NCI-H1105 treated with DMSO at 0.1 percent for 48 hours (cell line): ENCODE measurements around the gene LCN2.

Experiments used
- DNase-seq: peaks from one replicate; lab custom pipeline; 2025; lab: John Stamatoyannopoulos, UW

The LCN2 gene

DNA sequence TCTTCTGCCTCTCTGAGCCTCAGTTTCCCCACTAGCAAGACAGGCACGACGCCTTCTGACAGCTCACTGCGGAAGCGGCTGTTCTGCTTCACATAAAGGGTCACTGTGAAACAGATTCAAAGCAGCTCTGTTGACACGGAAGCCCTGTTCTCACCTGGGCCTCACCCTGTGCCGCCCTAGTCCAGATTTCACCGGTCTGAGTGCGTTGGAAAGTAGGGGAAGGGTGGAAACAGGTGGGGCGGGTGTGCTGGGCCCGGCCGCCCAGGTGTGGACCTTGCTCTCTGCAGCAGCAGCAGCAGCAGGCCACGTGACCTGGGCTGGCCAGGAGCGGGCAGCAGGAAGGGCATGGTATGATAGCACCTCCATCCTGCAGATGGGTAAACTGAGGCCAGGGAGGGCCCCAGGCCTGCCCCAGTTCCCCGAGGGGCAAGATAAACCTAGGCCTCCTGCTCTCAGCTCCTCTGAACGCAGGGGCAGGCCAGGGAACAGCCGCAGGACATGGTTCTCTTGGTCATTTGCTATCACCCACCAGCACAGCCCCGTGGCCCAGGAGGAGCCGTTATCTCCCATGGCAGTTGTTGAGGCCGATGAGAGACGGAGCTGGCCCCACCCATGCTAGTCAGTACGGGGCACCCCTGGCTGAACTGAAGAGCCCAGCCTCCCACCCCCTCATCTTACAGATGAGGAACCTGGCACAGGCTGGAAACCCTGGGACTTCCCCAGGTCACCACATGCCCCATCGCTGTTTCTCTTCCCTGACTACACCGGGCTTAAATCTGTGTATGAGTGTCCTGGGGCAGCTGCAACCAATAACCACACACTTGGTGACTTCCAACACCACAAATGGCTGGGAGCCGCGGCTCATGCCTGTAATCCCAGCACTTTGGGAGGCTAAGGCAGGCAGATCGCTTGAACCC is 33.8 kb upstream of the LCN2 start:
- DNase-seq = no peak

DNA sequence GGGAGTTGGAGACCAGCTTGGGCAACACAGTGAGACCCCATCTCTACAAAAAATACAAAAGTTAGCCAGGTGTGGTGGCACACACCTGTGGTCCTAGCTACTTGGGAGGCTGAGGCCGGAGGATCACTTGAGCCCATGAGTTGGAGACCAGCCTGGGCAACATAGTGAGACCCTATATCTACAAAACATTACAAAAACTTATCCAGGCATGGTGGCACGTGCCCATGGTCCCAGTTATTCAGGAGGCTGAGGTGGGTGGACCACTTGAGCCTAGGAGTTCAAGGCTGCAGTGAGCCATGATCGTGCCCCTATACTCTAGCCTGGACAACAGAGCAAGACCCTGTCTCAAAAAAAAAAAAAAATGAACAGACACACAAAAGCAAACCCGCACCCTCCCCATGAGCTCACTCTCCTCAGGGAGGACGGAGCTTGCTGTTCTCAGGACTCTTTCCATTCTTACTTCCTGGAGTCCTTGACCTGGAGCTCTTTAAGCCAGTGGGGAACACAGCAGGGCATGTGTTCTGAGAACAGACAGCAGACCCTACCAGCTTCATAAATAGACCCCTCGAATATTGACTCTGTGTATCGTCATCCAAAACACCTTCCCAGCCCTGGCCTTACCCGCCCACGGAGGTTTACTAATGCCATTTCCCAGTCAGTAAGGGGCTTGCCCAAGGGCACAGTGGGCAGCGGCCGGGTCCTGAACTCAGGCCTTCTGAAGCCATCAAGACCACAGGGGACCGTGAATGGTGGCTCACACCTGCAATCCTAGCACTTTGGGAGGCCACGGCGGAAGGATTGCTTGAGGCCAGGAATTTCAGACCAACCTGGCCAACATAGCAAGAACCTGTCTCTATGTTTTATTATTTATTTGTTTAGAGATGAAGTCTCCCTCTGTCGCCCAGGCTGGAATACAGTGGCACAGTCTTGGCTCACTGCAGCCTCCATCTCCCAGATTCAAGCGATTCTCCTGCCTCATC is 32.9 kb upstream of the LCN2 start:
- no peak for DNase-seq

DNA sequence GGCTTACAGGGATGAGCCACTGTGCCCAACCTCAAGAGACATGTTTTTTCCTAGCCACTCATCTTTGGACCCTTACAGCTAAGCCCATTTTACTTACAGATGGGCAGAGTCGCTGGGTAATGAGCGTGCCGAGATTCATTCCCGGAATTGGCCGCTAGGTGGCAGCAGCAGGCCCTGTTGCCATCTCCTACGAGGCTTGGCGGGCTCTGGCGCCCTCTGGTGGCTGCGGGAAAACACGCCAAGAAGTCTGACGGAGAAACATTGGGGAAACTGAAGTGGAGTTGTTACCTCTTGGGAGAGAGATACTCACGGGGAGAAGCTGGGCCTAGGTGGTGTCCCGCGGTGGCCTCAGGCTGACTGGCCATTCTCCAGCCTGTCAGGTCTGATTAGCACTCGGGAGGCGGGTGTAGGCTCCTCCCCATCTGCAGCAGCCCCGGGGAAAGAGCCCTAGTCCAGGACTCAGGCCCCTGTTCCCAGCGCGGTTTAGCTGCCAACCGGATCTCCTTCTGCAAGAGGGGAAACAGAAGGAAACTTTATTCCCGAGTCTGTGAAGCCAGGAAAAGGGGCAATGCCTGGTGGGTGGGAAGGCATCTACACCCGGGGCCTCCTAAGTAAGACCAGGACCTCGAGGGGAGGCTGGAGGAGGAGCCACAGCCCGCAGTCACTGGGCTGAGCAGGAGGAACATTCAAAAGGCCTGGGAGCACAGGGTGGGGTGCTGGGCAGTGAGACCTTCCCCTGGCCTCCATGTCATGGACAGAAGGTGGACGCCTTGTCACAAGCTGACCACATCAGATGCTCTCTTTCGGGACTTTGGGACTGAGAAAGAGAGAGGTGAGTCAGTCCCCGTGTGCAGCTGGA is 31.4 kb upstream of the LCN2 start:
- peak; percentile 73 for DNase-seq

DNA sequence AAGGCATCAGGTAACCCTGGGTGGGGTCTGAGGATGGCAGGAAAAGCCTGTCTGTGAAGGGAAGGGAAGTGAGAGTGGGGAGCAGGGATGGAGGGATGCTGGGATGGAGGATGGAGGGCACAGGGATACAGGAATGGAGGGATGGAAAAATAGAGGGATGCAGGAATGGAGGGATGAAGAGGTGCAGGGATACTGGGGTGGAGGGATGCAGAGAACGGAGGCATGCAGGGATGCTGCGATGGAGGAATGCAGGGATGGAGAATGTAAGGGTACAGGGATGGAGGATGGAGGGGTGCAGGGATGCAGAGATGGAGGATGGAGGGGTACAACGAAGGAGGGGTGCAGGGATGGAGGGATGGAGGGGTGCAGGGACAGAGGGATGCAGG is 30.8 kb upstream of the LCN2 start:
- no peak for DNase-seq

DNA sequence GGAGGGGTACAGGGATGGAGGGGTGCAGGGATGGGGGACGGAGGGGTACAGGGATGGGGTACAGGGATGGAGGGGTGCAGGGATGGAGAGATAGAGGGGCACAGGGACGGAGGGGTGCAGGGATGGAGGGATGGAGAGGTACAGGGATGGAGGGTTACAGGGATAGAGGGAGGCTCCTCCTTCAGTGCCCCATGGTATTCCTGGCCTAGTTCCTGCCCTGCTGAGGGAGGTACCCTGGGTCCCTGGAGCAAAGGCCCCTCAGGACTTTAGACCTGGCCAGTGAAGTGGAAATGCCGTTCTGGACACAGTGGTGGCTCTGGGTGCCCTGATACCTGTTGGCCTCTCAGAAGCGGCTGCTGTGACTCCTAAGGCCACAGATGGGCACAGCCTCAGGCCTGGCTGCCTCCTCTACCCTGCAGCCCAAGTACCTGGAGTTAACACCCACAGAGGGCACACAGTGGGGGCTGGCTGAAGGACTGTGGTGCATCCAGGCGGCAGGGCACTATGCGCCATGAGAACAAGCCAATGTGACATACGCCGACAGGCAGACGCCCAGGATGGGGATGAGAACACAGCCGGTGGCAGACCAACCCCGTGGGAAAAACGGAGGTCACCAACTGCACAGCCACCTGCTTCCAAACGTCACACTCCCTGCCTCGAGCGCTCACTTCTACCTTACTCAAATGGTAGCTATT is 30.1 kb upstream of the LCN2 start:
- no peak for DNase-seq

DNA sequence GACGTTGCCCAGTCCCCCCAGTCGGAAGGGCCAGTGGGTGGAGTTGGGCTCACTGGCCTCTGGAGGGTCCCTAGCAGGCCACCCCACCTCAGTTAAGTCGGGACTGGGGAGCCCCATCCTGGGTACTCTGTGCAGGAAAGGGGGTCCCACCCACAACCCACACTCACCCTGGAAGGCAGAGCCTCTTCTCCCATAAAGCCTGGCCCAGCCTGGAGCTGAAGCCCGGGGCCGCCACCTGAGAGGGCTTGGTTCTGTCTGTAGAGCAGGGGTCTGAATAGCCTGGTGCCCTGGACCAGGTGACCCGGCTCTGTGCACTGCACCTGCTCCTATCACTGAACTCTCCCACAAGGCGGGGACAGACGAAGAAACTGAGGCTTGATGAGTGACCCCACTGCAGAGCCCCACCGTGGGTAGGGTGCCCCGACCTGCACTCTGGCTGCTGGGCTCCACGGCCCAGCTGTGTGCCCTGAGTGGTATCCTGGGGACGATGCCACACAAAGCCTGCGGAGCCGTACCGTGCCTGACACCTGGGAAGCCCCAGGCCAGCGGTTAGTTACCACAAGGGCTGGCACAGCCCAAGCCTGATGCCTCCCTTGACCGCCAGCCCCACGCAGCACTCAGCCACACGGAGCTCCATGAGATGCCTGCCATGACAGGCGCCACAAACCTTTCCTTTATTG is 29.1 kb upstream of the LCN2 start:
- no peak for DNase-seq

DNA sequence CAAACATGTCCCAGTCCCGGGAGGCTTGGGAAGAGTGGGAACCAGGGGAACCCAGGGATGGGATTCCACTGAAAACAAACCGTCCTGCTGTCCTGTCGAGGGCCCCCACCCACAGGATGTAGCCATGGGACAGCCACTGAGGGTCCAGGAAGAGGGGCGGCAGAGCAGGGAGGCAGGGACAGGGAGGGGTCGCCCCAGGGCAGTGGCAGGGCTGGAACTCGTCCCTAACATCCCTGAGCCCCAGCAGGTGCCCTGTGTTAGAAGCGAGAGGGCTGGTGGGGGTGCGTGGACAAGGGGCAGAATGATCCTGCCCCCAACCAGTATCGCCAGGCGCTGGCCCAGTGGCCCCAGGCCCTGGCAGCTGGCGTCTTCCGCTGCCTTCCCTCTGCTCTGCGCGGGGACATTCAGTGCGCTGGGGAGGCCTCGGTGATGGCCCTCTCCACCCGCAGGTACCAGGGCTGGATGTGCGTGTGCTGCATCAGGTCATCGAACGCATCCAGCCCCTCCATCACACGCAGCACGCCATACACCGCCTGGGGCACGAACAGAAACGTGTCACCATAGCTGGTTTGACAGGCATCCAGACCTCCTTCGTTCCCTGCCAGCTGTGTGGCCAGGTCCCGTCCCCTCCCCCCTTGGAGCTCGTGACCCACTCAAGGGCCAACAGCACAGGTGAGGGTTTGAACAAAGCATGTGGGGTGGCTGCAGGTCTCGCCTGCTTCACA is 28.4 kb upstream of the LCN2 start:
- DNase-seq = no peak

DNA sequence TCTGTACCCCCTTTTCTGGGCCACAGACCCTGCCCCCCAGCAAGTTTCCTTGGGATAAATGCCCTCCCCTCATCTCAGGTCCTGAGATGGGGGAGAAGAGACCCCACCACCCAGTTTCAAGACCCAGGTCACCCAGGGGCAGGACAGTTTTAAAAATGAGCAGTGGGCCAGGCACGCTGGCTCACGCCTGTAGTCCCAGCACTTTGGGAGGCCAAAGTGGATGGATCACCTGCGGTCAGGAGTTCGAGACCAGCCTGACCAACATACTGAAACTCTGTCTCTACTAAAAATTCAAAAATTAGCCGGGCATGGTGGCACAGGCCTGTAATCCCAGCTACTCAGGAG is 27.8 kb upstream of the LCN2 start:
- DNase-seq = no peak

DNA sequence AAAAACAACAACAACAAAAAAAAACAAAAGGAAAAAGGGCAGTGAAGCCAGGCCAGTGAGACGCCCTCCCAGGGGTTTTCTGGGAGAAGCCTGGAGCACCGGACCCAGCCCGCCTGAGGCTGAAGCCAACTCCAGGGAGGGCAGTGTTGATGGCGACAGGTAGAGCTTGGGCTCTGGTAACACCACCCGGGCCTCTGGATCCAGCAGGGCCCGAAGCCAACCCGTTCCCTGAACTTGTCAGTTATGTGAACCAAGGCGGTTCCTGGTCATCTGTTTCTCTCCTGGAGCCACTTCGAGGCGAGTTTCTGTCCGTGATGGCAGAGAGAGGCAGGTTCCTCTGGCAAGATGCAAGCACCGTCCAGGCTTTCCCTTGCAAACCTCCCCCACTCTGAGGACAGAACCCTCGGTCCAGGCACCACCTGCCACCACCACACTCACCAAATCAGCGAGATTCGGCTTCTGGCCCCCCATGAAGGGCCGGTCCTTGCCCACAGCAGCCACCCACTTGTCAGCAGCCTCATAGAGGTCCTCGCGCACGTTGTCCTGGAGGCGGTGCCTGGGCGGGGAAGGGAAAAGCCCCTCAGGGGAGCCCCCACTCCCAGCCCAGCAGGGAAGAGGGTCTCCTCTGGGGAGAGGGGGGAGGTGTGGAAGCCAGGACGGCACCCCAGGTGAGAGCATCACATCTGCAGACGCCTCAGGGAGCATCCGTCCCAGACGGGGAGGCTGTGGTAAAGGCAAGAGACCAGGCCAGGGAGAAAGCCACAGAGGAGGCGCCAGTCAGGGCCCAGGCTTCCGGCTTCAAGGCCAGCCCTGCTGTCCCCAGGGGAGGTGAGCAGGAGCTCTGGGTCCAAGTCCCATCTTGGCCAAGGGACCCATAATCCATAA is 27.1 kb upstream of the LCN2 start:
- DNase-seq = no peak

DNA sequence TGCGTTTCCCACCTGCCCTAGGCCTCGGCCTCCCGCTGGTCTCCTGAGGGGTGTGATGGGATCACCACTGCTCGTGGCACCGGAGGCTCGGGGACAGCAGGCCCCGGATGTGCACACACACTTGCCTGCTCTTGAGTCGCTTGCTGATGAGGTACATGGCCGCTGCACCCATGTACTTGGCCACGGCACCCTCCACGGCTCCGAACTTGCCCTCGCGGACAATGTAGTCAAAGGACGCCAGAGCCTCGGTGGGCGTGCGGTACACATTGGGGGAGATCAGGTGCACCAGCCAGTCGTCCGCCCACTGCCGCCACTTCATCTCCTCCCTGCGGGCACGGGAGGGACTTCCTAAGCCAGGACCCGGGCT is 26.5 kb upstream of the LCN2 start:
- DNase-seq = no peak

DNA sequence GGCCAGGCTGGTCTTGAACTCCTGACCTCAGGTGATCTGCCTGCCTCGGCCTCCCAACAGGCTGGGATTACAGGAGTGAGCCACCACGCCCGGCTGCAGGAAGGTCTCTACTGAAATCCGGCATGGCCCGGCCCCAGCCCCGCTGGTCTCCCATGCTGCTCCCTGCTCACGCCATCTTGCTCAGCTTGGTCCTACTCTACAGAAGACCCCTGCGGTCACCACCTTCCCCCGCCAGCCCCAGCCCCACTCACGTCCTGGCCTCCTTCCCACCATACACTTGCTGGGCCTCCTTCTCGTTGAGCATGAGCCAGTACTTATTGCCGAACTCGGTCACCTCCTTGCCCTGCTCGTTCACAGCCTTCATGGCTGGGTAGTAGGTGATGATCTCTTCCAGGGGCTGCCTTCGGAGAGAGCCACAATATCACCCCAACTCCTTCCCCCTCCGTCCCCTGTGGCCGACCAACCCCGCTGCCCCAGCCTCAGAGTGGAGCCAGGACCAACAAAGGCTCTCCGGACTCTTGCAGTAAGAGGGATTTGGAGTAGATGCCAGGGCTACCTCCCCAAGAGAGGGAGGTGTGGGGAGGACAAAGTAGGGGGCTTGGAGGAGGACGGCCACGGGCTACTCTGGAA is 25.7 kb upstream of the LCN2 start:
- no peak for DNase-seq

DNA sequence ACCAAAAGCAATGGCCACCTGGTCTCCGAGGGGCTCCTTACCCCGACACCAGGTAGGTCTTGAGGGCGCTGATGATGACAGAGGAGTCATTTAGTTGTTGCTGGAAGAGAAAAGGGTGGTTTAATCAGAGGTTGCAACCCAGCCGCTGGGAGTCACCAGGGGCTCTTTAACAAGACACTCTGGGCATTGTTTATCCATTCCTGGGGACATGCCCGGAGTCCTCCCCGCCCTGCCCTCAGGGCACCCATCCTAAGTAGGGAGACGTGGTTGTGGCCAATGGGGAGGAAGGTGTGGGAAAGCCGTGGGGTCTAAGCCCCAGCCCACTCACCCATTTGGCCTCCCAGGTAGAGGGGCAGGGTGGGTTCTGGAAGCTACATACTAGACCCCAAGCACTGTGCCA is 24.8 kb upstream of the LCN2 start:
- DNase-seq = no peak

DNA sequence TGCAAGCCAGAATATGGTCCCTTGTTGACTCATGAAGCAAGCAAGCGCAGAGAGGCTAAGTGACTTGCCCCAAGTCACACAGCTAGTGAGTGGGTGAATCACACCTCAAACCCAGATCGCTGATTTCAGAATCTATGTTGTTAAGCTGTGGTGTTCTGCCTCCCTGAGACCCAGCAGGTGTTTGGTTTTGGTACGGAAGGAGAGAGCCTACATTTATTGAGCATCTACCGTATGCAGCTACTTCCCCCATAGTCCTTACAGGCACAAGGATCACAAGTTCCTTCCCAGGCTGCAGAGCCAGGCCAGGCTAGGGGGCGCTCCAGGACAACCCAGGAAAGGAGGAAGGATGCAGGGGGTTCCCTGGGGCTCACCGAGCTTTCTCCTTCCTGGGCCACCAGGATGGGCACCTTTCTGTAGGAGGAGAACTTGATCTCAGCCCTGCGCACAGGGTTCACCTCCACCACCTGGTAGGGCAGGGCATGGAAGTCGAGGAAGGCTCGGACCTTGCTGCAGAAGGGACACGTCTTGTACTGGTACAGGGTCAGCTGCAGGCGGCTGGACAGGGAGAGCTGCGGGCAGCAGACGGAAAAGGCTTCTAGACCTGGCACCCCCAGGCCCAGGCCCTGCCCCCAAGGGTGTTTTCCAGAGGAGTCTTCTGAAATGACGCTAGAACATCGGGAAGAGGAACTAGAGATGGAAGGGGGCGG is 24.2 kb upstream of the LCN2 start:
- no peak for DNase-seq

DNA sequence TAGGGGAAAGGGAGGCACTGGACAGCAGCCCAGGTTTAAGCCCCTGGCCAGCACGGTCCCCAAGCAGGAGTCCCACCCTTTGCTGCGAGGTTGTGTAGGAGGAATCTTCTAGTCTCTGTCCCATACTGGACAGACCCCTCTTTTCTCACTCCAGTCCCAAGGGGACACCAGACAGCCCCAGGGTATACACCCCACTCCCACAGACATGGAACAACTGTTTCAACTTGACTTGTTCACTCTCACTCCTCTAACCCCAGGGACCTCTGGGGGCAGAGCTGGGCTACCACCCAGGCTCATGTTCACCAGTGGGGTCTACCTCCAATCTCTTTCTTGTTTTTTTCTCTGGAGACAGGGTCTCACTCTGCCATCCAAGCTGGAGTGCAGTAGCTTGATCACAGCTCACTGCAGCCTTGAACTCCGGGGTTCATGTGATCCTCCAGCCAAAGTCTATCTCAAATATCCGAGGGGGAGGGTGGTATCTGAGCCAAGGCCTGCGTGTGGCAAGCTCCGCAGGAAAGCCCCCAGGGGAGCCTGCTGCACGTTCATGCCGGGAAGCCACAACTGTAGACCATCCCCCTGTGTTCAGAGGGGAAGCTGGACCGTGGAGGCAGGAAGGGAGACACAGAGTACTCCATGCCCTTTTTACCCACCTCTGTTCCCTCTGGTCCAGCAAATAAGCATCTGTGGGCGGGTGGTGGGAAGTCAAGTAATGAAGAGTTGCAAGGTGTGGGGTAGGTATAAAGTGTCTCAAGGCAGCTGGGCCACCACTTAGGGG is 23.5 kb upstream of the LCN2 start:
- no peak for DNase-seq

DNA sequence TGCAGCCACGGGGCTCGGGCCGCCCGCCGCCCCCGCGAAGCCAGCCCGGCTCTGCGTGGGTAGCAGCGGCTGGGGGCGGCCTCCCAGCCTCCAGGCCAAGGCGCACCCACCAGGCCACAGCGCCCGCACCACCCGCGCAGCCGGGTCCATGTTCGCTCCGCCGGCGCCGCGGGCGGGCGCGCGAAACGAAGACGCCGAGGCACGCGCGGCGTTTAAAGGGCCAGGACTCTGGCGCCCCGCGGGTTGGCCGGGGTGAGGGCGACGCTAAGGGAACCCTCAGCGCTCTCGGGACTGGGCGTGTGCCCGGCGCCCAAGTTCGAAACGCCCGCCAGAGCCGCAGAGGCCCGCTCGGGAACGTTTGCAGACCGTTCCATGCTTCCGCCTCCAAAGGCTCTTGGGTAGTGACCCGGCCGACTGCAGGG is 21.7 kb upstream of the LCN2 start, which contains the start of gene PTGES2:
Gene PTGES2, minus strand, starts transcription at position 162 of the 422 bp plus-strand sequence. Its CDS starts 12 bp downstream, at position 150.
- peak; percentile 61 for DNase-seq

DNA sequence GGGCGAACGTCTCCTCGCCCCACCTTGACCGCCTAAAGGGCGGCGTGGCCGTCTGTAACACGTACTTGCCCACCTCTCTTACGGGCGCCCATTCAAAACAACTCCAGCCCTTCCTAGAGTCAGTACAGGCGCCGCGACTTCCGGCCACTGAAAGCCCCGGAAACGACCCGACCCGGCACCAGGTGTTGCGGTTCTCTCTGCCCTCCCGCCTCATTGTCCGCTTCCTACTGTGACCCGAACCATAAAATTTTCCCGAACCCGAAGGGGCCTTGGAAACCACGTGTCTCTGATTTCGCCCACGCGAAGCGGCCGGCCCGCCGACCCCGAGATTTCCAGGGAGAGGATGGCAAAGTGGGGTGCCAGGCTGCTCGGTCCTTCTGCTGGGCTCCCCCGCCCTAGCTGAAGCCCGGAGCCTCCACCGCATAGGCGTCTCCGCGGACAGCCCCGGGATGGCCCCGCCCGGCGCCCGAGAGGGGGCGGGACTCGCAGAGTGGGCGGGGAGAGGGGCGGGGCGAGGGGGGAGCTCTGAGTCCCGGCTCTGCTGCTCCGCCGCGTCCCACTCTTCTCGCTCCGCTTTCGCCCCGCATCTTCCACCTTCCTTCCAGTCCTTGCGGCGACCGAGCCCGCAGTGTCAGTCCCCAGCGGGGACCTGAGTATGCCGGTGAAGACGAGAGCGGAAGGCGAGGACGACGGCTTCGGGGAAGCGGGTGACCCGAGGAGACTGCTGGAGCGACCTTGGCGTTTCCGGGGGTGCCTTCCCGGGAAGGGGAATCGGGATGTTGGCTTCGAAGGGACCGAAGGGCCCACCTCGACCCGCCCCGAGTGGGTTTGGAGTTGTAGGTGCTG is 21.0 kb upstream of the LCN2 start:
- DNase-seq = peak; percentile 86
